GM12892 (cell line): ENCODE measurements around the gene RNF113B.

Source experiments
- POLR2A ChIP-seq: IDR thresholded peaks from 2 replicates; pipeline ENCODE4 v1.6.1; 2011; ENCODE audit warnings: low read depth, low read length, control low read depth
- POLR2AphosphoS5 ChIP-seq: IDR thresholded peaks from 2 replicates; pipeline ENCODE4 v1.6.1; 2011; ENCODE audit warnings: low read depth, low read length, control low read depth
- TAF1 ChIP-seq: IDR thresholded peaks from 2 replicates; pipeline ENCODE4 v1.6.1; 2011; ENCODE audit warnings: low read depth, mild to moderate bottlenecking, control low read depth, low read length, borderline replicate concordance

DNA sequence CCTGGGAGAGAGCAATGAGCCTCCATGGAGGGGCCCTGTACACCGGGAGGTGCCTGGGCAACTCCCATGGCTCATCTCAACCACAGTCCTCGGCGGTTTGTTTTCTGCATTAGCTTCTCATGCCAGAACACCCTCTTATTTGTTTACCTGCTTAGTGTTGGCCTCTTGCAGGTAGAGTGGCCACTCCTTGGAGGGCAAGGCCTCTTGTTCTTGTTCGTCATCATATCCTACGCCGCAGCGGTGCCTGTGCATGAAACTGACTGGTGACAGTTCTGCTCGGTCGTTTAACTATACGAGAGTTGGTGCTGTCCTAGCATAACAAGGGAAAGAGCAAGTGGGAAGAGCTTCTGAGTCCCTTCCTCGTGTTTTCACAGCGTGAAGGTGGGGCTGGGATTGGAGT, 40.5 kb upstream of the RNF113B start:
- TF ChIP-seq POLR2A (no peak), POLR2AphosphoS5 (no peak), TAF1 (no peak)
